Esophagus muscularis mucosa (tissue), 3 donors: ENCODE data around the gene MBOAT1.

Source experiments
- POLR2A ChIP-seq: fragments of 450-650 bp; IDR thresholded peaks from one replicate; pipeline ENCODE4 v1.6.1; 2017; ENCODE audit warnings: antibody characterized with exemption, moderate library complexity, mild to moderate bottlenecking, low read depth
- POLR2AphosphoS5 ChIP-seq, 2 donors: sonication (generic); formaldehyde crosslinking; IDR thresholded peaks; one replicate each; pipeline ENCODE4 v1.6.1; 2017; ENCODE audit warnings: antibody characterized with exemption in 2 of 2
- TF ChIP-seq, protein P1 (sequence below), 3 experiments: fragments of 200-600 bp in 2 of 3; fragments of 450-650 bp in 1 of 3; sonication (generic) in 2 of 3; IDR thresholded peaks; one replicate each; pipeline ENCODE4 v1.5.1; 2017 to 2019; ENCODE audit warnings: antibody characterized with exemption in 3 of 3, mild to moderate bottlenecking in 2 of 3, moderate library complexity in 1 of 3

DNA sequence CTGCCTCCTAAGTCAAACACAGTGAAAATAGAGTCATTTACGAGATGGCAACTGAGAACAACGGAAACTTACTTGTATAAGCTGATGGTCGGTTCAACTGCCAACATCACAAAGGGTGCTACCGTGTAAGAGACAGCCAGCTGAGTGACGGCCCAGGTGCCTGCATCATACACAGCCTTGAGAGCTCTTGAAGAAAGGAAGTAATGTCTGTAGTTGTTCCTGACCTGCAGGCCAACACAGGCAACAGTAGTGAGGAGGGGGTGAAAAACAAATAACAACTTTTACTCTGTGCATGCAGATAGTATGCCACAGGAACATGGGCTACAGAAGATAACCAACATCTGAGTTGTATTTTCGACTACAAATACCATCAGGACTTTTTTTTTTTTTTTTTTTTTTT is 102.7 kb downstream of the MBOAT1 start:
- TF ChIP-seq, protein P1, sequence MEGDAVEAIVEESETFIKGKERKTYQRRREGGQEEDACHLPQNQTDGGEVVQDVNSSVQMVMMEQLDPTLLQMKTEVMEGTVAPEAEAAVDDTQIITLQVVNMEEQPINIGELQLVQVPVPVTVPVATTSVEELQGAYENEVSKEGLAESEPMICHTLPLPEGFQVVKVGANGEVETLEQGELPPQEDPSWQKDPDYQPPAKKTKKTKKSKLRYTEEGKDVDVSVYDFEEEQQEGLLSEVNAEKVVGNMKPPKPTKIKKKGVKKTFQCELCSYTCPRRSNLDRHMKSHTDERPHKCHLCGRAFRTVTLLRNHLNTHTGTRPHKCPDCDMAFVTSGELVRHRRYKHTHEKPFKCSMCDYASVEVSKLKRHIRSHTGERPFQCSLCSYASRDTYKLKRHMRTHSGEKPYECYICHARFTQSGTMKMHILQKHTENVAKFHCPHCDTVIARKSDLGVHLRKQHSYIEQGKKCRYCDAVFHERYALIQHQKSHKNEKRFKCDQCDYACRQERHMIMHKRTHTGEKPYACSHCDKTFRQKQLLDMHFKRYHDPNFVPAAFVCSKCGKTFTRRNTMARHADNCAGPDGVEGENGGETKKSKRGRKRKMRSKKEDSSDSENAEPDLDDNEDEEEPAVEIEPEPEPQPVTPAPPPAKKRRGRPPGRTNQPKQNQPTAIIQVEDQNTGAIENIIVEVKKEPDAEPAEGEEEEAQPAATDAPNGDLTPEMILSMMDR (IDR thresholded peaks at IDR 0.05): no peak
- TF ChIP-seq POLR2AphosphoS5 (IDR thresholded peaks at IDR 0.05) (no peak), POLR2A (no peak)
